ENCODE measurements around the gene SLFN12. TPM values are rescaled to one million over a fixed set of nuclear protein-coding genes. Genes with fewer than 3 reads are reported as not detected.
A peak's percentile ranks its signal among the peaks of the same experiment; 100 is the strongest.
"Not testable (repeated sequence)": the region's sequence is repeated elsewhere in the genome, so short reads cannot be mapped to it uniquely, and the experiment has no call there.

Gene SLFN12
- total RNA-seq, 4 donors from 2014 or later, result 11.6 to 20.1 (median 15.9) TPM

GRCh38 chr17:35467824-35468223 lies 35.5 kb upstream of the SLFN12 start:
- no peak overlapping the region for H3K27ac ChIP-seq
- no peaks in the 10 kb centered on the region for H3K36me3 ChIP-seq
- H3K4me3 ChIP-seq, result no peak overlapping the region
- H3K9me3 ChIP-seq, result no peaks in the 10 kb centered on the region
- 87 to 88% methylated on average over 4 of the region's 4 CpGs for WGBS, 2 donors
- peaks cover 0 to 10% of the 10 kb centered on the region in 2 donors for H3K27me3 ChIP-seq
- no peaks in the 10 kb centered on the region for H3K4me1 ChIP-seq
- DNase-seq (ENCODE audit: low spot score in 2 of 2), result no peak
- TF ChIP-seq EP300 (IDR thresholded peaks at IDR 0.05), result no peak
- TF ChIP-seq, protein P1, sequence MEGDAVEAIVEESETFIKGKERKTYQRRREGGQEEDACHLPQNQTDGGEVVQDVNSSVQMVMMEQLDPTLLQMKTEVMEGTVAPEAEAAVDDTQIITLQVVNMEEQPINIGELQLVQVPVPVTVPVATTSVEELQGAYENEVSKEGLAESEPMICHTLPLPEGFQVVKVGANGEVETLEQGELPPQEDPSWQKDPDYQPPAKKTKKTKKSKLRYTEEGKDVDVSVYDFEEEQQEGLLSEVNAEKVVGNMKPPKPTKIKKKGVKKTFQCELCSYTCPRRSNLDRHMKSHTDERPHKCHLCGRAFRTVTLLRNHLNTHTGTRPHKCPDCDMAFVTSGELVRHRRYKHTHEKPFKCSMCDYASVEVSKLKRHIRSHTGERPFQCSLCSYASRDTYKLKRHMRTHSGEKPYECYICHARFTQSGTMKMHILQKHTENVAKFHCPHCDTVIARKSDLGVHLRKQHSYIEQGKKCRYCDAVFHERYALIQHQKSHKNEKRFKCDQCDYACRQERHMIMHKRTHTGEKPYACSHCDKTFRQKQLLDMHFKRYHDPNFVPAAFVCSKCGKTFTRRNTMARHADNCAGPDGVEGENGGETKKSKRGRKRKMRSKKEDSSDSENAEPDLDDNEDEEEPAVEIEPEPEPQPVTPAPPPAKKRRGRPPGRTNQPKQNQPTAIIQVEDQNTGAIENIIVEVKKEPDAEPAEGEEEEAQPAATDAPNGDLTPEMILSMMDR (IDR thresholded peaks at IDR 0.05), result no peak
- no peak for TF ChIP-seq POLR2A (IDR thresholded peaks at IDR 0.05)

GRCh38 chr17:35460354-35460851 lies 28.1 kb upstream of the SLFN12 start:
- no peaks in the 10 kb centered on the region for H3K9me3 ChIP-seq
- 6 to 8% methylated on average over 38 to 41 of the region's 44 CpGs for WGBS, 2 donors
- peak overlapping the region in 1 of 4 donors; percentile 40 for H3K27ac ChIP-seq
- H3K4me1 ChIP-seq, result peaks cover 0 to 9% (median 0%) of the 10 kb centered on the region in 4 donors
- TF ChIP-seq EP300 (IDR thresholded peaks at IDR 0.05), result no peak
- TF ChIP-seq, protein P1 (IDR thresholded peaks at IDR 0.05), result no peak
- no peak for TF ChIP-seq POLR2A (IDR thresholded peaks at IDR 0.05)
- DNase-seq (ENCODE audit: low spot score in 2 of 2), result no peak
- no peaks in the 10 kb centered on the region for H3K36me3 ChIP-seq
- H3K27me3 ChIP-seq, result peaks cover 0 to 46% of the 10 kb centered on the region in 2 donors
- peak overlapping the region in 3 of 4 donors; percentile 12 to 46 (median 28) for H3K4me3 ChIP-seq

GRCh38 chr17:35454035-35454434 lies 21.7 kb upstream of the SLFN12 start:
- not testable (repeated sequence) for H3K4me3 ChIP-seq; H3K9me3 ChIP-seq; DNase-seq (ENCODE audit: low spot score in 2 of 2); H3K27ac ChIP-seq; H3K36me3 ChIP-seq; H3K27me3 ChIP-seq; H3K4me1 ChIP-seq
- WGBS, 2 donors, result 72 to 90% methylated on average over 5 of the region's 5 CpGs

GRCh38 chr17:35453171-35453570 lies 20.9 kb upstream of the SLFN12 start:
- H3K4me3 ChIP-seq, result no peak overlapping the region
- TF ChIP-seq, protein P1 (IDR thresholded peaks at IDR 0.05), result no peak
- TF ChIP-seq POLR2A (IDR thresholded peaks at IDR 0.05), result no peak

DNA sequence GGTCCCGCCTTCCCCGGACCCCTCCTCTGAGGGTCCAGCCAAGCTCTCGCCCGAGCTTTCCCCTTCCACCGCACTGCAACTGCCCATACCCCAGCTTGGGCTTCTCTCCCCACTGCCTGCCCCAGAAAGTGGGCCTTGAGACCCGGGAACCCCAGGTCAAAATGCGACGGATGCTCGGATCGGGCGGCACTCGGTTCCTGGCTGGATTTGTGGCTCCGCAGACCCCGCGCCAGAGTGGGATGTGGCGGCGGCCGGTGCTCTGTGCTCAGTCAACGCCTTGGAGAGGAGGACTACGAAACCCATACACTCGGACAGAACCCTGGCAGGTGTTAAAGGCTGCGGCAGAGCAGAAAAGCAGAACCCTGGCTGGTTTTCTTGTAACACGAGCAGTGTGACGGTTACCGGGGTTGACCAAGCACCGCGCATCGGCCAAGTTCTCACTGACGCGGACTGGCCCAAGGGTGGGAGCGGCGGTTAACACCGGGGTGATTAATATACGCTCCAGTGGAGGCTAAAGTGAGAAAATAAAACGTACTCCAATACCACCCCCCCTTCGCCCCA lies 17.2 kb upstream of the SLFN12 start:
- Histone ChIP-seq H3K4me3 (peak overlapping the region in 2 of 4 donors; percentile 57 to 58), H3K27me3 (peaks cover 0 to 12% of the 10 kb centered on the region in 2 donors), H3K9me3 (no peaks in the 10 kb centered on the region), H3K27ac (no peak overlapping the region), H3K36me3 (no peaks in the 10 kb centered on the region), H3K4me1 (peaks cover 0 to 24% (median 7%) of the 10 kb centered on the region in 4 donors)
- no peak for TF ChIP-seq POLR2A (IDR thresholded peaks at IDR 0.05)
- TF ChIP-seq EP300 (IDR thresholded peaks at IDR 0.05), result no peak
- TF ChIP-seq, protein P1 (IDR thresholded peaks at IDR 0.05), result no peak
- DNase-seq (ENCODE audit: low spot score in 2 of 2), result no peak
- 17 to 28% methylated on average over 34 to 36 of the region's 36 CpGs for WGBS, 2 donors

More at GRCh38 chr17:35453171-35453570, 20.9 kb upstream of the SLFN12 start:
- WGBS, 2 donors, result 28 to 44% methylated on average over 1 of the region's 1 CpG
- Histone ChIP-seq H3K27ac (no peak overlapping the region), H3K36me3 (no peaks in the 10 kb centered on the region), H3K4me1 (peaks cover 0 to 14% (median 2%) of the 10 kb centered on the region in 4 donors), H3K9me3 (no peaks in the 10 kb centered on the region), H3K27me3 (peaks cover 0 to 12% of the 10 kb centered on the region in 2 donors)
- DNase-seq (ENCODE audit: low spot score in 2 of 2), result no peak
